GM23248 (cell line): ENCODE data around the gene MAF. TPM values are rescaled to one million over a fixed set of nuclear protein-coding genes. Genes with fewer than 3 reads are reported as not detected.
A peak's percentile ranks its signal among the peaks of the same experiment; 100 is the strongest.

ENCODE experiments used
- DNase-seq: peaks from one replicate; pipeline ENCODE4 v3.0.0-alpha.2; 2015
- H2AFZ ChIP-seq: fragments of 200-600 bp; sonication (generic); 2 replicates; pipeline ENCODE4 v1.6.1; 2016; ENCODE audit warnings: antibody characterized with exemption
- H3F3A ChIP-seq: fragments of 200-600 bp; sonication (generic); 2 replicates; pipeline ENCODE4 v1.6.1; 2016; ENCODE audit warnings: mild to moderate bottlenecking, antibody characterized with exemption, mixed run types; ENCODE audit not compliant: insufficient read depth
- H3K27ac ChIP-seq: fragments of 200-600 bp; sonication (generic); 2 replicates; pipeline ENCODE4 v1.5.1; 2016; ENCODE audit warnings: mild to moderate bottlenecking
- H3K27me3 ChIP-seq: fragments of 200-600 bp; sonication (generic); replicated peaks from 2 replicates; pipeline ENCODE4 v1.6.1; 2016; ENCODE audit warnings: mild to moderate bottlenecking; ENCODE audit not compliant: insufficient read depth
- H3K36me3 ChIP-seq: fragments of 200-600 bp; sonication (generic); 2 replicates; pipeline ENCODE4 v1.6.1; 2016; ENCODE audit warnings: low read depth, mild to moderate bottlenecking
- H3K4me1 ChIP-seq: fragments of 200-600 bp; sonication (generic); 2 replicates; pipeline ENCODE4 v1.6.1; 2016; ENCODE audit warnings: mild to moderate bottlenecking; ENCODE audit not compliant: insufficient read depth
- H3K4me2 ChIP-seq: fragments of 200-600 bp; sonication (generic); one replicate; pipeline ENCODE4 v1.6.1; 2016; ENCODE audit warnings: mild to moderate bottlenecking; ENCODE audit not compliant: unreplicated experiment
- H3K4me3 ChIP-seq: fragments of 200-600 bp; sonication (generic); 2 replicates; pipeline ENCODE4 v1.5.1; 2016; ENCODE audit warnings: mild to moderate bottlenecking
- H3K79me2 ChIP-seq: fragments of 200-600 bp; sonication (generic); 2 replicates; pipeline ENCODE4 v1.6.1; 2016; ENCODE audit warnings: mild to moderate bottlenecking; ENCODE audit not compliant: insufficient read depth
- H3K9ac ChIP-seq: fragments of 200-600 bp; sonication (generic); 2 replicates; pipeline ENCODE4 v1.6.1; 2016; ENCODE audit warnings: mild to moderate bottlenecking
- H3K9me2 ChIP-seq: fragments of 200-600 bp; sonication (generic); 2 replicates; pipeline ENCODE4 v1.6.1; 2016; ENCODE audit warnings: mixed run types, mild to moderate bottlenecking, moderate library complexity; ENCODE audit not compliant: insufficient read depth
- H3K9me3 ChIP-seq: fragments of 200-600 bp; sonication (generic); one replicate; pipeline ENCODE4 v1.6.1; 2017; ENCODE audit warnings: low read depth
- H4K20me1 ChIP-seq: fragments of 200-600 bp; sonication (generic); 2 replicates; pipeline ENCODE4 v1.6.0; 2016; ENCODE audit not compliant: insufficient read depth
- EZH2 ChIP-seq: fragments of 200-600 bp; sonication (generic); IDR thresholded peaks from 2 replicates; pipeline ENCODE4 v1.6.1; 2018; ENCODE audit warnings: antibody characterized with exemption, mild to moderate bottlenecking; ENCODE audit not compliant: insufficient read depth, poor library complexity, severe bottlenecking
- EZH2phosphoT487 ChIP-seq: fragments of 200-600 bp; sonication (generic); IDR thresholded peaks from 2 replicates; pipeline ENCODE4 v1.6.1; 2018; ENCODE audit warnings: antibody characterized with exemption, moderate library complexity, mild to moderate bottlenecking, low read depth; ENCODE audit not compliant: insufficient read depth
- WGBS, 2 experiments: methylation state at CpG; one replicate each; pipeline ENCODE4 v1.1.6; 2015 to 2017; ENCODE audit warnings: low lambda C conversion rate in 2 of 2, low coverage in 1 of 2; ENCODE audit errors: missing lambda C conversion rate in 2 of 2; 5-methylcytosine and 5-hydroxymethylcytosine counted together
- in situ Hi-C: fragments of 300-500 bp; cut with MboI; formaldehyde crosslinking; loops from 2 replicates; pipeline ENCODE4 v1.15.0; 2020
- polyA plus RNA-seq: library from polyadenylated mRNA; unstranded; fragments of >200 nt; fragmentation: Nextera tagmentation; extraction: Ambion mirVana; gene quantifications from 2 replicates; pipeline ENCODE4 v1.2.1, GENCODE V29; 2016
- total RNA-seq: library from RNA; depleted of rRNA; stranded (reverse); fragments of >200 nt; shearing (Covaris generic); gene quantifications from 2 replicates; pipeline ENCODE4 v1.2.3, GENCODE V29; 2014

Gene MAF
- total and polyA plus RNA-seq, 2 experiments from 2014 or later: 0.22 TPM; not detected in 1

- DNase-seq: no peak
- TF ChIP-seq EZH2 (no peak), EZH2phosphoT487 (no peak)
- Histone ChIP-seq H2AFZ (no peak overlapping the region), H3K9me3 (no peaks in the 10 kb centered on the region), H3K36me3 (no peaks in the 10 kb centered on the region), H3K9me2 (no peaks in the 10 kb centered on the region), H3K4me3 (no peak overlapping the region), H4K20me1 (no peaks in the 10 kb centered on the region), H3K79me2 (no peaks in the 10 kb centered on the region), H3K4me2 (no peak overlapping the region), H3F3A (no peaks in the 10 kb centered on the region), H3K27ac (no peak overlapping the region), H3K27me3 (peaks cover 45% of the 10 kb centered on the region), H3K9ac (no peak overlapping the region), H3K4me1 (peaks cover 6% of the 10 kb centered on the region; the same call in 1 of the 2 replicates)
- WGBS, 2 experiments: 13 to 29% methylated on average over 2 of the region's 2 CpGs
- in situ Hi-C loops: no loop called here
Measured at GRCh38 chr16:79603055-79603454, 2.5 kb upstream of the MAF start.

- Histone ChIP-seq H3K9ac (no peak overlapping the region), H3K9me3 (no peaks in the 10 kb centered on the region), H4K20me1 (no peaks in the 10 kb centered on the region), H3F3A (no peaks in the 10 kb centered on the region), H3K4me2 (no peak overlapping the region), H2AFZ (no peak overlapping the region), H3K4me1 (peaks cover 6% of the 10 kb centered on the region; the same call in 1 of the 2 replicates), H3K9me2 (no peaks in the 10 kb centered on the region), H3K27ac (no peak overlapping the region), H3K27me3 (peaks cover 49% of the 10 kb centered on the region), H3K79me2 (no peaks in the 10 kb centered on the region), H3K4me3 (no peak overlapping the region), H3K36me3 (no peaks in the 10 kb centered on the region)
- DNase-seq: no peak
- TF ChIP-seq EZH2phosphoT487: no peak
- no peak for TF ChIP-seq EZH2
- 3 to 4% methylated on average over 5 of the region's 5 CpGs for WGBS, 2 experiments
- in situ Hi-C loops: no loop called here
Measured at GRCh38 chr16:79602628-79603014, 2.1 kb upstream of the MAF start.

GRCh38 chr16:79601931-79602627, 1.5 kb upstream of the MAF start:
- in situ Hi-C loops: no loop called here
- H3K4me1 ChIP-seq: peaks cover 6% of the 10 kb centered on the region; the same call in 1 of the 2 replicates
- H3K9me2 ChIP-seq: no peaks in the 10 kb centered on the region
- no peak overlapping the region for H3K9ac ChIP-seq
- WGBS, 2 experiments: 1% methylated on average over 15 of the region's 15 CpGs
- peak overlapping the region; percentile 68 for H2AFZ ChIP-seq
- peaks cover 54% of the 10 kb centered on the region for H3K27me3 ChIP-seq
- H3K27ac ChIP-seq: no peak overlapping the region
- H3K36me3 ChIP-seq: no peaks in the 10 kb centered on the region
- peak; percentile 27 for TF ChIP-seq EZH2
- TF ChIP-seq EZH2phosphoT487: no peak
- peak; percentile 77 for DNase-seq
- no peaks in the 10 kb centered on the region for H3F3A ChIP-seq
- peak overlapping the region; percentile 87 for H3K4me2 ChIP-seq
- H3K9me3 ChIP-seq: no peaks in the 10 kb centered on the region
- H3K4me3 ChIP-seq: peak overlapping the region; percentile 65
- no peaks in the 10 kb centered on the region for H4K20me1 ChIP-seq
- H3K79me2 ChIP-seq: no peaks in the 10 kb centered on the region

- WGBS, 2 experiments: 2% methylated on average over 48 to 51 of the region's 51 CpGs
- Histone ChIP-seq H3K9ac (no peak overlapping the region), H3K4me1 (peaks cover 6% of the 10 kb centered on the region; the same call in 1 of the 2 replicates), H3K4me2 (peak overlapping the region; percentile 87), H3K36me3 (no peaks in the 10 kb centered on the region), H3F3A (no peaks in the 10 kb centered on the region), H3K9me3 (no peaks in the 10 kb centered on the region), H3K27ac (no peak overlapping the region), H3K79me2 (no peaks in the 10 kb centered on the region), H3K9me2 (no peaks in the 10 kb centered on the region), H4K20me1 (no peaks in the 10 kb centered on the region), H3K27me3 (peaks cover 60% of the 10 kb centered on the region), H3K4me3 (peak overlapping the region; percentile 65), H2AFZ (peak overlapping the region; percentile 68)
- TF ChIP-seq EZH2phosphoT487 (no peak), EZH2 (no peak)
- in situ Hi-C loops: no loop called here
- DNase-seq: peak; percentile 36
Measured at GRCh38 chr16:79601092-79601930, 774 bp upstream of the MAF start.
